ENCODE results near the gene DCUN1D3. TPM values are rescaled to one million over a fixed set of nuclear protein-coding genes. Genes with fewer than 3 reads are reported as not detected.
"Not testable (repeated sequence)": the region's sequence is repeated elsewhere in the genome, so short reads cannot be mapped to it uniquely, and the experiment has no call there.

DCUN1D3 gene
- total and polyA plus RNA-seq, 2 donors (not counting 1 experiment from before 2014, with no cell fraction given): 20.4 to 42.8 TPM

DNA sequence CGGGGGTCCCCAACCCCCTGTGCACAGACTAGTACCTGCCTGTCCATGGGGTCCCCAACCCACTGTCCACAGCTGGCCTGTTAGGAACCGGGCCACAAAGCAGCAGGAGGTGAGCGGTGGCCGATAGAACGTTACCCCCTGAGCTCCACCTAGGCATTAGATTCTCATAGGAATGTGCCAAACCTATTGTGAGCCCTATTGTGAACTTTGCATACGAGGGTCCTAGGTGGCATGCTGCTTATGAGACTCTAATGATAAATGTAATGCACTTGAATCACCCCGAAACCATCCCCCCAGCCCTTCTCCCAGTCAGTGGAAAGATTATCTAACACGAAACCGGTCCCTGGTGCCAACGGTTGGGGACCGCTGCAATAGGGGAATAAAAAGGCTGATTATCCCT lies 92.3 kb downstream of the DCUN1D3 start:
- no peak for DNase-seq (ENCODE audit: low read depth in 2 of 2)
- no peak for TF ChIP-seq EZH2 (IDR thresholded peaks at IDR 0.05; ENCODE audit: low read length, missing control alignments)
- TF ChIP-seq, protein P1, sequence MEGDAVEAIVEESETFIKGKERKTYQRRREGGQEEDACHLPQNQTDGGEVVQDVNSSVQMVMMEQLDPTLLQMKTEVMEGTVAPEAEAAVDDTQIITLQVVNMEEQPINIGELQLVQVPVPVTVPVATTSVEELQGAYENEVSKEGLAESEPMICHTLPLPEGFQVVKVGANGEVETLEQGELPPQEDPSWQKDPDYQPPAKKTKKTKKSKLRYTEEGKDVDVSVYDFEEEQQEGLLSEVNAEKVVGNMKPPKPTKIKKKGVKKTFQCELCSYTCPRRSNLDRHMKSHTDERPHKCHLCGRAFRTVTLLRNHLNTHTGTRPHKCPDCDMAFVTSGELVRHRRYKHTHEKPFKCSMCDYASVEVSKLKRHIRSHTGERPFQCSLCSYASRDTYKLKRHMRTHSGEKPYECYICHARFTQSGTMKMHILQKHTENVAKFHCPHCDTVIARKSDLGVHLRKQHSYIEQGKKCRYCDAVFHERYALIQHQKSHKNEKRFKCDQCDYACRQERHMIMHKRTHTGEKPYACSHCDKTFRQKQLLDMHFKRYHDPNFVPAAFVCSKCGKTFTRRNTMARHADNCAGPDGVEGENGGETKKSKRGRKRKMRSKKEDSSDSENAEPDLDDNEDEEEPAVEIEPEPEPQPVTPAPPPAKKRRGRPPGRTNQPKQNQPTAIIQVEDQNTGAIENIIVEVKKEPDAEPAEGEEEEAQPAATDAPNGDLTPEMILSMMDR (conservative IDR thresholded peaks at IDR 0.05 in 1 of 2, IDR thresholded peaks at IDR 0.05 in 1 of 2; ENCODE audit: low read depth in 1 of 2, low read length in 2 of 2): no peak
- H2AFZ ChIP-seq (ENCODE audit: low read length): no peak overlapping the region
- H3K4me2 ChIP-seq (ENCODE audit: extremely low read depth, insufficient read depth, low read length): peak overlapping the region; percentile 70
- H3K9ac ChIP-seq (ENCODE audit: insufficient read depth, low read length): no peak overlapping the region
- no peaks in the 10 kb centered on the region for H3K36me3 ChIP-seq (ENCODE audit: control insufficient read depth, insufficient read depth, low read length)
- no peaks in the 10 kb centered on the region for H4K20me1 ChIP-seq (ENCODE audit: control insufficient read depth, extremely low read depth, insufficient read depth, low read length)
- no peaks in the 10 kb centered on the region for H3K4me1 ChIP-seq (ENCODE audit: control insufficient read depth, extremely low read depth, insufficient read depth, low read length)
- peak overlapping the region in 2 of 4 experiments; percentile 92 to 95 for H3K4me3 ChIP-seq (replicated peaks in 1 of 4; ENCODE audit: control extremely low read depth in 1 of 4, insufficient read depth in 1 of 4, low read depth in 3 of 4, low read length in 4 of 4)
- no peaks in the 10 kb centered on the region for H3K27me3 ChIP-seq (ENCODE audit: control insufficient read depth, insufficient read depth, low read length)
- H3K9me3 ChIP-seq (ENCODE audit: control insufficient read depth, insufficient read depth, low read depth, low read length): no peaks in the 10 kb centered on the region
- H3K27ac ChIP-seq (ENCODE audit: insufficient read depth, low read length): no peak overlapping the region
- peaks cover 2% of the 10 kb centered on the region for H3K79me2 ChIP-seq (ENCODE audit: control insufficient read depth, insufficient read depth, low read length)

DNA sequence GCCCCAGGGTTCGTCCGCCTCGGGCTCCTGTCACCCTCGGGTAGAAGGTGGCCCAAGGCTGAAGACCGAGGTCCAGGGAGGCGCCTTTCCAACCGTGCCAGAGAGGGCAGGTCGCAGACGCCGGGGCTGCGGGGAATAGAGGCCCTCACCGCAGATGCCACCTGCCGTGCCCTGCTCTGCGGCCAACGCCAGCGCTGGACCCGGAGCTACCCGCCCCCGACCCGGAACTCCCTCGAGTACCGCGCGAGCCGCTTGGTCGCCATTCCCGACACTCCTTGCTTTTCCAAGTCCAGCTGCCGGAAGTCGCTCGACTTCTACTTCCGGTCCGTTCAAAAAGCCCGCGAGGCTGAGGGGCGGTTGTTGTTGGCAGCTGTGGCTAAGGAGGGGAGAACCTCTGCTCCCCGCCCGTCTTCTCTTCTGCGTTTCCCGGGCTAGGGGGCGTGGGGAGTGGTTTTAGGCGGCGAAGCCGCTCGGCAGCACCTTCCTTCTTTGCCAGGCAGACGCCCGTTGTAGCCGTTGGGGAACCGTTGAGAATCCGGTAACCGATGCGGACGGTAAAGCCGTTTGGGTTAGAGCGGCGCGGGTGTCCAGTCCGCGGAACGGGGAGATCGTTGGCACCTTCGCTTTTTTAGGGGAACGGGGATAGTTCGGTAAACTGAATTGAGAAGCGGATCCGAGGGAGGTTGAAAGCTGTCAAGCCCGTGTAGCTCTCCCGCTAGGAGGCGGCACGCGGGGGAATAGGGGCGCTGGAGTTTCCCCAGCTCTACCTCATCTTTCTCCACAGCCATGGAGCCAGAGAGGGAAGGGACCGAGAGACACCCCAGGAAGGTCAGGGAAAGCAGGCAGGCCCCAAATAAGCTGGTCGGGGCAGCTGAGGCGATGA lies 93.7 kb downstream of the DCUN1D3 start, which contains the start of the genes ERI2 and REXO5:
ERI2 (minus strand) TSS at position 305 of the 883 bp plus-strand sequence; CDS start at position 263, 42 bp downstream.
REXO5 (plus strand) TSS at position 360 of the 883 bp plus-strand sequence; CDS start at position 787, 427 bp downstream.
- H3K4me2 ChIP-seq (ENCODE audit: extremely low read depth, insufficient read depth, low read length): peak within 1 kb of the TSS; percentile 95
- TF ChIP-seq EZH2 (IDR thresholded peaks at IDR 0.05; ENCODE audit: low read length, missing control alignments): no peak
- TF ChIP-seq, protein P1 (conservative IDR thresholded peaks at IDR 0.05 in 1 of 2, IDR thresholded peaks at IDR 0.05 in 1 of 2; ENCODE audit: low read depth in 1 of 2, low read length in 2 of 2): peak; percentile 64 to 65
- H3K27ac ChIP-seq (ENCODE audit: insufficient read depth, low read length): peak within 1 kb of the TSS; percentile 88
- H3K4me1 ChIP-seq (ENCODE audit: control insufficient read depth, extremely low read depth, insufficient read depth, low read length): no peaks in the 10 kb centered on the region
- no peaks in the 10 kb centered on the region for H4K20me1 ChIP-seq (ENCODE audit: control insufficient read depth, extremely low read depth, insufficient read depth, low read length)
- H2AFZ ChIP-seq (ENCODE audit: low read length): peak within 1 kb of the TSS; percentile 93
- H3K4me3 ChIP-seq (replicated peaks in 1 of 4; ENCODE audit: control extremely low read depth in 1 of 4, insufficient read depth in 1 of 4, low read depth in 3 of 4, low read length in 4 of 4): peak within 1 kb of the TSS; percentile 72 to 95 (median 92)
- H3K27me3 ChIP-seq (ENCODE audit: control insufficient read depth, insufficient read depth, low read length): no peaks in the 10 kb centered on the region
- DNase-seq (ENCODE audit: low read depth in 2 of 2): peak; percentile 95
- H3K79me2 ChIP-seq (ENCODE audit: control insufficient read depth, insufficient read depth, low read length): peaks cover 2% of the 10 kb centered on the region
- H3K9me3 ChIP-seq (ENCODE audit: control insufficient read depth, insufficient read depth, low read depth, low read length): no peaks in the 10 kb centered on the region
- peak within 1 kb of the TSS; percentile 80 for H3K9ac ChIP-seq (ENCODE audit: insufficient read depth, low read length)
- H3K36me3 ChIP-seq (ENCODE audit: control insufficient read depth, insufficient read depth, low read length): no peaks in the 10 kb centered on the region

DNA sequence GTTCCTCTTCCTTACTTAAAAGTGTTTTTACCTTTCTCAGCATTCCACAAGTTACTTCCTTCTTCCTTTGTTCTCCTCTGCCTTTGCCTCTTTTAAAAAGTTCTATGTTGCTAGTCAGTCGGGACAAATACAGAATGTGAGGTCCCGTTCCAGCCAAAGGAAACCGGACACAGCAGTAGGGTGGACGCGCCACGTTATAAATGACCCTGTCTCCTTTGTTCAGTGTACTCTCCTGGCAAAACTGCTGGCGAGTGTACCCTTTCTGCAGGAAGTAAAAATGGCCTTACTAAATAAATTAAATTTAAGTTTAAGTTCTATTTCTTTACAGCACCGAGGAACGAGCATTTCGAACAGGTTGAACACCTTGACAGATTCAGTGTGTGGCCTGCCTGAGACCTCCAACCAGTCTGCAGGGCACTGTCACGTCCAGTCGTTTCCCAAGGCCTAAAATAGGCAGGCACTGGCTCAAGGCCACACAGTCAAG lies 94.4 kb downstream of the DCUN1D3 start:
- H3K27me3 ChIP-seq (ENCODE audit: control insufficient read depth, insufficient read depth, low read length); H3K36me3 ChIP-seq (ENCODE audit: control insufficient read depth, insufficient read depth, low read length): not testable (repeated sequence)
- H3K4me3 ChIP-seq (replicated peaks in 1 of 4; ENCODE audit: control extremely low read depth in 1 of 4, insufficient read depth in 1 of 4, low read depth in 3 of 4, low read length in 4 of 4): peak overlapping the region; percentile 72 to 95 (median 92)

More for the DNA sequence above, 94.4 kb downstream of the DCUN1D3 start:
- H3K4me1 ChIP-seq (ENCODE audit: control insufficient read depth, extremely low read depth, insufficient read depth, low read length); H4K20me1 ChIP-seq (ENCODE audit: control insufficient read depth, extremely low read depth, insufficient read depth, low read length); H3K79me2 ChIP-seq (ENCODE audit: control insufficient read depth, insufficient read depth, low read length); H3K9me3 ChIP-seq (ENCODE audit: control insufficient read depth, insufficient read depth, low read depth, low read length): not testable (repeated sequence)
- Histone ChIP-seq H3K4me2 (ENCODE audit: extremely low read depth, insufficient read depth, low read length) (peak overlapping the region; percentile 95), H2AFZ (ENCODE audit: low read length) (peak overlapping the region; percentile 84), H3K9ac (ENCODE audit: insufficient read depth, low read length) (peak overlapping the region; percentile 80), H3K27ac (ENCODE audit: insufficient read depth, low read length) (peak overlapping the region; percentile 88)
- DNase-seq (ENCODE audit: low read depth in 2 of 2): peak in 1 of 2 donors; percentile 2

Other genes with a start within 250 kb of the DCUN1D3 start
- not detected in 2 replicates for gene ACSM1, start 202.7 kb downstream of the DCUN1D3 start, total RNA-seq
- not detected in 2 replicates for gene ACSM1, start 202.7 kb downstream of the DCUN1D3 start, polyA plus RNA-seq
- gene THUMPD1, start 158.5 kb downstream of the DCUN1D3 start, total RNA-seq: 54.3 and 72.9 TPM in 2 replicates
- gene THUMPD1, start 158.5 kb downstream of the DCUN1D3 start, polyA plus RNA-seq: 23.7 and 31.0 TPM in 2 replicates
- gene ACSM3, start 136.3 kb downstream of the DCUN1D3 start, total RNA-seq: 1.3 and 2.3 TPM in 2 replicates
- gene ACSM3, start 136.3 kb downstream of the DCUN1D3 start, polyA plus RNA-seq: 0.29 and 0.32 TPM in 2 replicates
- 22.3 and 30.1 TPM in 2 replicates for gene ERI2, start 93.9 kb downstream of the DCUN1D3 start, total RNA-seq
- gene ERI2, start 93.9 kb downstream of the DCUN1D3 start, polyA plus RNA-seq: 10.5 and 14.5 TPM in 2 replicates
- 3.1 and 9.1 TPM in 2 replicates for gene REXO5, start 93.8 kb downstream of the DCUN1D3 start, total RNA-seq
- 5.6 and 8.0 TPM in 2 replicates for gene REXO5, start 93.8 kb downstream of the DCUN1D3 start, polyA plus RNA-seq
- 87.1 and 131 TPM in 2 replicates for gene LYRM1, start 413 bp upstream of the DCUN1D3 start, total RNA-seq
- 54.9 and 55.3 TPM in 2 replicates for gene LYRM1, start 413 bp upstream of the DCUN1D3 start, polyA plus RNA-seq

All from fibroblast of lung (primary cell).